Adipocyte (in vitro differentiated cells): Measurements from ENCODE around the gene OPN3.

Source experiments
- DNase-seq: peaks from one replicate; pipeline ENCODE4 v3.0.0-alpha.2; 2015; ENCODE audit warnings: low read depth
- H3K27me3 ChIP-seq: replicated peaks from 2 replicates; pipeline ENCODE4 v1.7.0; 2013; ENCODE audit warnings: mild to moderate bottlenecking, low read length, moderate library complexity; ENCODE audit not compliant: control insufficient read depth, insufficient read depth
- H3K36me3 ChIP-seq: 2 replicates; pipeline ENCODE4 v1.7.0; 2013; ENCODE audit warnings: low read length, mild to moderate bottlenecking, moderate library complexity; ENCODE audit not compliant: control insufficient read depth, insufficient read depth, severe bottlenecking
- H3K4me1 ChIP-seq: 2 replicates; pipeline ENCODE4 v1.7.0; 2013; ENCODE audit warnings: mild to moderate bottlenecking, low read length, moderate library complexity; ENCODE audit not compliant: control insufficient read depth, insufficient read depth
- H3K4me3 ChIP-seq: 2 replicates; pipeline ENCODE4 v1.7.0; 2013; ENCODE audit warnings: mild to moderate bottlenecking, low read length, moderate library complexity
- H3K9ac ChIP-seq: 2 replicates; pipeline ENCODE4 v1.7.0; 2013; ENCODE audit warnings: mild to moderate bottlenecking, low read length, moderate library complexity
- H3K9me3 ChIP-seq: 2 replicates; pipeline ENCODE4 v1.7.0; 2013; ENCODE audit warnings: mild to moderate bottlenecking, low read length, moderate library complexity; ENCODE audit not compliant: control insufficient read depth

Gene OPN3

GRCh38 chr1:241614572-241614971, 25.6 kb downstream of the OPN3 start:
- H3K27me3 ChIP-seq: no peaks in the 10 kb centered on the region
- peaks cover 27% of the 10 kb centered on the region for H3K4me1 ChIP-seq
- no peak for DNase-seq
- no peaks in the 10 kb centered on the region for H3K9me3 ChIP-seq
- H3K36me3 ChIP-seq: no peaks in the 10 kb centered on the region
- H3K4me3 ChIP-seq: no peak overlapping the region
- H3K9ac ChIP-seq: no peak overlapping the region

GRCh38 chr1:241614144-241614543, 26.0 kb downstream of the OPN3 start:
- no peaks in the 10 kb centered on the region for H3K36me3 ChIP-seq
- H3K9ac ChIP-seq: no peak overlapping the region
- H3K9me3 ChIP-seq: no peaks in the 10 kb centered on the region
- H3K27me3 ChIP-seq: no peaks in the 10 kb centered on the region
- H3K4me3 ChIP-seq: no peak overlapping the region
- DNase-seq: no peak
- peaks cover 27% of the 10 kb centered on the region for H3K4me1 ChIP-seq

- H3K27me3 ChIP-seq: no peaks in the 10 kb centered on the region
- no peaks in the 10 kb centered on the region for H3K36me3 ChIP-seq
- H3K4me3 ChIP-seq: peak overlapping the region; percentile 50
- peak; percentile 83 for DNase-seq
- peaks cover 33% of the 10 kb centered on the region for H3K4me1 ChIP-seq
- no peaks in the 10 kb centered on the region for H3K9me3 ChIP-seq
- peak overlapping the region; percentile 36 for H3K9ac ChIP-seq
These were observed 27.4 kb downstream of the OPN3 start for GRCh38 chr1:241612533-241613477.

DNA sequence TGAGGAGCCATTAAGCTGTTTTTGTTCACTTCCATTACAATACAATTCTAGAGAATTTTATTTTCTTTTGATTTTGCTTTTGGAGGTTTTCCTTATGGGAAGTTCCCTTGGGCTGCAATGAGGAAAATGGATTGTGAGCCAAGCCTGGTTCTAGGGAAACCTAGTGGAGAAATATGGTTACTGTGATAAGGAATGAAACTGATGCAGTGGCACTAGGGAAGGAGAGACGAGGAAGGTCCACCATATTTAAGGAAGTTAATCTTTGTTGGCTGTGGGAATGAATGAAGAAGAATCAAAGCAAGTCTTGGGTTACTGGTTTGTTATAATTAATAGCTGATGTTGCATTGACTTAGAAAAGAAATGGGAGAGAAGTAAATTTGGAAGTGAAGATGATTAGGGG, 28.4 kb downstream of the OPN3 start:
- H3K4me1 ChIP-seq: peaks cover 33% of the 10 kb centered on the region
- H3K9ac ChIP-seq: no peak overlapping the region
- no peaks in the 10 kb centered on the region for H3K27me3 ChIP-seq
- no peak for DNase-seq
- no peaks in the 10 kb centered on the region for H3K9me3 ChIP-seq
- H3K36me3 ChIP-seq: no peaks in the 10 kb centered on the region
- H3K4me3 ChIP-seq: no peak overlapping the region

DNA sequence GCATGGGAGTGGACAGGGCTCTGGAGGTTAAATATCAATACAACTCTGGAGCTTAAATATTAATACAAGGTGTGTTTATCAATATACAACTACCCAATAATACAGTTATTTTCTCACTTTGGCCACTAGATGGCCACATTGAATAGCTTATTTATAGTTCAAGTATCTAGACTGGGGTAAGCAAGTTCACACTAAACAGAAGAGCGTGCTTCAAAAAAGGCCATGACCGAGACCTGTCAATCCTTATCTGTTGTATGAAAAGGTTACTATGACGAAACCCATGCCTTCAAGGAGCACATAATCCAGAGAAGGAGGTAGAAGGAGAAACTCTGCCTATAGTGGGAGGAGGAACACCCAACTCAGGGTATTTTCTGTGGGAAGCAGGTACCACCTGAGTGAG, 29.1 kb downstream of the OPN3 start:
- Histone ChIP-seq H3K4me3 (no peak overlapping the region), H3K27me3 (no peaks in the 10 kb centered on the region), H3K36me3 (no peaks in the 10 kb centered on the region), H3K9ac (no peak overlapping the region), H3K4me1 (peaks cover 33% of the 10 kb centered on the region), H3K9me3 (no peaks in the 10 kb centered on the region)
- DNase-seq: peak; percentile 87

DNA sequence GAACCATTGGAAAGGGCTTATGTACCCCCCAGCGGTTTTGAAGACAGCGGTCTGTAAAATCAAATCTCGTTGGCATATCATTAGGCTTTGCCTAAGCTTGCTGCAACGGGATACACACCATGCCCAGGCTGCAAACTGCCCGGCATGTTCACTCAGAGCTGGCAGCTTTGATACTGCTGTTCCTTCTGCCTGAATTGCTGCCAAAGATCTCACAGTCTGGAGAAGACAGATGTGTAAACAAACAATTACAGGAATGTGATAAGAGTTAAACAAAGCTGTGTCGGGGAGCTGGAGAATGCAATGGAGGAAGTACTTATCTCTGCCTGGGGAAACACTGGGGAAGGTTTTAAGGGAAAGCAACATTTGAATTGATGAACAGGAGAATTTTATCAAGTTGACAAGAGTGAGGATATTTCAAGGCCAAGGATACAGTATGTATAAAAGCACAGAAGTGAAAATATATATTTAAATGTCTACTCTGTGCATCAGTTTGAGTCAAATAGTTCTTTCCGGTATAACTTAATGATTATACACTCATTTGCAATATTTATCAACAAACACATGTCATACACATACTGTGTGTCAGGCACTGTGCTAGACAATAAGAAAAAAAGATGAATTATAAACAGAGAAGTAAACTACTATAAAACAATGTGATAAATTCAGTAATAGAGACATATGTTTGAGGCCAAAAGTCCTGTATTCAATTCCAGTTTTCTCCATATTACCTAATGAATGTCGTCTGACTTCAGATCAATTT, 29.9 kb downstream of the OPN3 start:
- DNase-seq: peak; percentile 74
- H3K27me3 ChIP-seq: no peaks in the 10 kb centered on the region
- H3K4me3 ChIP-seq: no peak overlapping the region
- no peak overlapping the region for H3K9ac ChIP-seq
- peaks cover 33% of the 10 kb centered on the region for H3K4me1 ChIP-seq
- H3K9me3 ChIP-seq: no peaks in the 10 kb centered on the region
- no peaks in the 10 kb centered on the region for H3K36me3 ChIP-seq

GRCh38 chr1:241608379-241609033, 31.7 kb downstream of the OPN3 start:
- DNase-seq: peak; percentile 57
- H3K4me3 ChIP-seq: no peak overlapping the region
- H3K36me3 ChIP-seq: no peaks in the 10 kb centered on the region
- peaks cover 43% of the 10 kb centered on the region for H3K4me1 ChIP-seq
- H3K27me3 ChIP-seq: no peaks in the 10 kb centered on the region
- H3K9me3 ChIP-seq: no peaks in the 10 kb centered on the region
- no peak overlapping the region for H3K9ac ChIP-seq

GRCh38 chr1:241607497-241607896, 32.7 kb downstream of the OPN3 start:
- Histone ChIP-seq H3K36me3 (no peaks in the 10 kb centered on the region), H3K9me3 (no peaks in the 10 kb centered on the region), H3K4me1 (peaks cover 41% of the 10 kb centered on the region), H3K4me3 (no peak overlapping the region), H3K9ac (no peak overlapping the region), H3K27me3 (no peaks in the 10 kb centered on the region)
- no peak for DNase-seq

GRCh38 chr1:241606544-241606943, 33.6 kb downstream of the OPN3 start:
- peaks cover 32% of the 10 kb centered on the region for H3K4me1 ChIP-seq
- no peak overlapping the region for H3K9ac ChIP-seq
- no peak overlapping the region for H3K4me3 ChIP-seq
- DNase-seq: no peak
- no peaks in the 10 kb centered on the region for H3K9me3 ChIP-seq
- no peaks in the 10 kb centered on the region for H3K36me3 ChIP-seq
- H3K27me3 ChIP-seq: no peaks in the 10 kb centered on the region

GRCh38 chr1:241605146-241605805, 34.9 kb downstream of the OPN3 start:
- Histone ChIP-seq H3K4me3 (no peak overlapping the region), H3K36me3 (no peaks in the 10 kb centered on the region), H3K27me3 (no peaks in the 10 kb centered on the region), H3K4me1 (peaks cover 31% of the 10 kb centered on the region), H3K9me3 (no peaks in the 10 kb centered on the region), H3K9ac (no peak overlapping the region)
- DNase-seq: no peak
